ENCODE results near the gene ABHD13. TPM values are rescaled to one million over a fixed set of nuclear protein-coding genes. Genes with fewer than 3 reads are reported as not detected.

ABHD13 gene
- total RNA-seq, 1 experiment from 2014 or later: 4.1 TPM

- POLR2A ChIA-PET: no interaction called here
- no peaks in the 10 kb centered on the region for H3K9me2 ChIP-seq (ENCODE audit: insufficient read depth)
- TF ChIP-seq TCF7L2 (IDR thresholded peaks at IDR 0.05; ENCODE audit: borderline replicate concordance, extremely low read depth, insufficient read depth, insufficient read length) (no peak), RAD21 (IDR thresholded peaks at IDR 0.05; ENCODE audit: low read depth) (no peak), CEBPB (IDR thresholded peaks at IDR 0.05; ENCODE audit: low read depth) (no peak), POLR2AphosphoS5 (IDR thresholded peaks at IDR 0.05; ENCODE audit: low read depth, low read length) (no peak), SP1 (IDR thresholded peaks at IDR 0.05; ENCODE audit: low read depth) (no peak), ZFX (IDR thresholded peaks at IDR 0.05) (no peak), EGR1 (IDR thresholded peaks at IDR 0.05; ENCODE audit: low read depth) (no peak), ELF1 (IDR thresholded peaks at IDR 0.05; ENCODE audit: borderline replicate concordance, low read depth) (no peak), CTCF (IDR thresholded peaks at IDR 0.05 in 2 of 3, conservative IDR thresholded peaks at IDR 0.05 in 1 of 3; ENCODE audit: borderline replicate concordance in 1 of 3, insufficient read depth in 1 of 3, low read depth in 2 of 3, low read length in 2 of 3) (no peak), MAX (IDR thresholded peaks at IDR 0.05) (no peak), EZH2phosphoT487 (IDR thresholded peaks at IDR 0.05; ENCODE audit: borderline replicate concordance) (no peak), SIN3A (IDR thresholded peaks at IDR 0.05; ENCODE audit: low read depth) (no peak), REST (IDR thresholded peaks at IDR 0.05; ENCODE audit: low read depth) (no peak), ATF3 (IDR thresholded peaks at IDR 0.05) (no peak), CBX3 (IDR thresholded peaks at IDR 0.05; ENCODE audit: low read depth) (no peak)
- no TSS peak for BruUV-seq (replicated peaks)
- no peak within 1 kb of the TSS for H3K9ac ChIP-seq (ENCODE audit: low read length)
- DNase-seq (ENCODE audit: low read depth, low spot score): no peak
- no peaks in the 10 kb centered on the region for H3K4me1 ChIP-seq (ENCODE audit: control insufficient read depth in 1 of 2, insufficient read depth in 2 of 2, low read length in 2 of 2)
- no peak for ATAC-seq
- H3K9me3 ChIP-seq (ENCODE audit: control insufficient read depth in 1 of 2, insufficient read depth in 1 of 2, low read depth in 1 of 2, low read length in 2 of 2): no peaks in the 10 kb centered on the region
- H3K4me3 ChIP-seq (replicated peaks in 1 of 2; ENCODE audit: low read depth in 1 of 2, low read length in 2 of 2): no peak within 1 kb of the TSS
- intact Hi-C loops (cut with micrococcal nuclease): no loop called here
- no peaks in the 10 kb centered on the region for H3K79me2 ChIP-seq (ENCODE audit: insufficient read depth, low read length)
- no peak within 1 kb of the TSS for H3K4me2 ChIP-seq (ENCODE audit: low read length)
- no peaks in the 10 kb centered on the region for H3K27me3 ChIP-seq (ENCODE audit: insufficient read depth, low read length)
- H3K27ac ChIP-seq (ENCODE audit: low read depth, low read length): no peak within 1 kb of the TSS
- H4K20me1 ChIP-seq (ENCODE audit: insufficient read depth): no peaks in the 10 kb centered on the region
- H2AFZ ChIP-seq (ENCODE audit: low read depth, low read length, poor library complexity, severe bottlenecking): no peak within 1 kb of the TSS
- CTCF ChIA-PET: no interaction called here
- no peaks in the 10 kb centered on the region for H3K36me3 ChIP-seq (ENCODE audit: control insufficient read depth in 1 of 2, insufficient read depth in 2 of 2, low read length in 2 of 2)
- RAD21 ChIA-PET (ENCODE audit: low non-redundant PET in 1 of 2, low total read pairs in 2 of 2, uncharacterized antibody in 2 of 2, unreplicated experiment in 2 of 2): no interaction called here
Measured at GRCh38 chr13:108269601-108270328, 51.6 kb downstream of the ABHD13 start, which contains the start of gene TNFSF13B. Gene TNFSF13B, plus strand, starts transcription at chr13:108269718. Its CDS starts 178 bp downstream, at chr13:108269896.

Data from HCT116 (cell line).